Lower lobe of right lung (tissue), 2 donors: ENCODE data around the gene SEPTIN11. TPM values are rescaled to one million over a fixed set of nuclear protein-coding genes. Genes with fewer than 3 reads are reported as not detected.

Experiments used
- ATAC-seq, 2 donors: fragments of 200-7000 bp; cut with Tn5 transposase; one replicate each; pipeline ENCODE4 v1.9.1; 2020 to 2022; ENCODE audit warnings: mild to moderate bottlenecking in 2 of 2, moderate library complexity in 2 of 2
- DNase-seq: peaks from one replicate; pipeline ENCODE4 v3.0.0-alpha.2; 2020
- H3K27ac ChIP-seq: fragments of 200-600 bp; one replicate; pipeline ENCODE4 v1.8.0; 2022
- H3K27me3 ChIP-seq: fragments of 200-600 bp; one replicate; pipeline ENCODE4 v1.8.0; 2022; ENCODE audit warnings: low read depth
- H3K36me3 ChIP-seq: fragments of 200-600 bp; one replicate; pipeline ENCODE4 v1.8.0; 2022; ENCODE audit warnings: mild to moderate bottlenecking
- H3K4me1 ChIP-seq: fragments of 200-600 bp; one replicate; pipeline ENCODE4 v1.8.0; 2022
- H3K4me3 ChIP-seq: fragments of 200-600 bp; one replicate; pipeline ENCODE4 v1.8.0; 2022; ENCODE audit warnings: mild to moderate bottlenecking
- H3K9me3 ChIP-seq: fragments of 200-600 bp; one replicate; pipeline ENCODE4 v1.8.0; 2022
- intact Hi-C: fragments of 100-400 bp; cut with DNase I; formaldehyde crosslinking; loops from one replicate; pipeline ENCODE4 v1.11.0; 2022
- long read RNA-seq: library from polyadenylated mRNA; unstranded; transcript quantifications from one replicate; pipeline ENCODE4 v2.0.0, GENCODE V29; 2021
- total RNA-seq: library from RNA; stranded (reverse); fragmentation: NEBNext Ultra II Directional; extraction: Animal tissue kit (Norgen Biotek cat#: 25700); gene quantifications from one replicate; pipeline ENCODE4 v1.2.1, GENCODE V29; 2021
- TF ChIP-seq, protein P1 (sequence below): fragments of 200-600 bp; IDR thresholded peaks from one replicate; pipeline ENCODE4 v1.8.0; 2022; ENCODE audit warnings: antibody characterized with exemption, mild to moderate bottlenecking
- donor health status: DM: no; HTN: yes; CAD: no; lungs with severe emphysema.

The SEPTIN11 gene
- total RNA-seq = 127 TPM
- long read RNA-seq, full-length matches to known transcripts = 51 of 154 reads
- long read RNA-seq, partial matches to known transcripts = 21 of 154 reads
- long read RNA-seq, other reads (novel, unspliced or antisense) = 82 of 154 reads

- TF ChIP-seq, protein P1, sequence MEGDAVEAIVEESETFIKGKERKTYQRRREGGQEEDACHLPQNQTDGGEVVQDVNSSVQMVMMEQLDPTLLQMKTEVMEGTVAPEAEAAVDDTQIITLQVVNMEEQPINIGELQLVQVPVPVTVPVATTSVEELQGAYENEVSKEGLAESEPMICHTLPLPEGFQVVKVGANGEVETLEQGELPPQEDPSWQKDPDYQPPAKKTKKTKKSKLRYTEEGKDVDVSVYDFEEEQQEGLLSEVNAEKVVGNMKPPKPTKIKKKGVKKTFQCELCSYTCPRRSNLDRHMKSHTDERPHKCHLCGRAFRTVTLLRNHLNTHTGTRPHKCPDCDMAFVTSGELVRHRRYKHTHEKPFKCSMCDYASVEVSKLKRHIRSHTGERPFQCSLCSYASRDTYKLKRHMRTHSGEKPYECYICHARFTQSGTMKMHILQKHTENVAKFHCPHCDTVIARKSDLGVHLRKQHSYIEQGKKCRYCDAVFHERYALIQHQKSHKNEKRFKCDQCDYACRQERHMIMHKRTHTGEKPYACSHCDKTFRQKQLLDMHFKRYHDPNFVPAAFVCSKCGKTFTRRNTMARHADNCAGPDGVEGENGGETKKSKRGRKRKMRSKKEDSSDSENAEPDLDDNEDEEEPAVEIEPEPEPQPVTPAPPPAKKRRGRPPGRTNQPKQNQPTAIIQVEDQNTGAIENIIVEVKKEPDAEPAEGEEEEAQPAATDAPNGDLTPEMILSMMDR = no peak
- Histone ChIP-seq H3K4me3 (peak within 1 kb of the TSS; percentile 91), H3K27me3 (no peaks in the 10 kb centered on the region), H3K36me3 (no peaks in the 10 kb centered on the region), H3K4me1 (peaks cover 32% of the 10 kb centered on the region), H3K27ac (peak within 1 kb of the TSS; percentile 92), H3K9me3 (no peaks in the 10 kb centered on the region)
- ATAC-seq = peak; percentile 93 to 96
- DNase-seq = peak; percentile 94
- intact Hi-C loops = no loop called here
These were observed at the start of gene SEPTIN11 for GRCh38 chr4:76949276-76950051. TSS of gene SEPTIN11 (plus strand) at chr4:76949752. CDS start at chr4:76949904, 152 bp downstream.

DNA sequence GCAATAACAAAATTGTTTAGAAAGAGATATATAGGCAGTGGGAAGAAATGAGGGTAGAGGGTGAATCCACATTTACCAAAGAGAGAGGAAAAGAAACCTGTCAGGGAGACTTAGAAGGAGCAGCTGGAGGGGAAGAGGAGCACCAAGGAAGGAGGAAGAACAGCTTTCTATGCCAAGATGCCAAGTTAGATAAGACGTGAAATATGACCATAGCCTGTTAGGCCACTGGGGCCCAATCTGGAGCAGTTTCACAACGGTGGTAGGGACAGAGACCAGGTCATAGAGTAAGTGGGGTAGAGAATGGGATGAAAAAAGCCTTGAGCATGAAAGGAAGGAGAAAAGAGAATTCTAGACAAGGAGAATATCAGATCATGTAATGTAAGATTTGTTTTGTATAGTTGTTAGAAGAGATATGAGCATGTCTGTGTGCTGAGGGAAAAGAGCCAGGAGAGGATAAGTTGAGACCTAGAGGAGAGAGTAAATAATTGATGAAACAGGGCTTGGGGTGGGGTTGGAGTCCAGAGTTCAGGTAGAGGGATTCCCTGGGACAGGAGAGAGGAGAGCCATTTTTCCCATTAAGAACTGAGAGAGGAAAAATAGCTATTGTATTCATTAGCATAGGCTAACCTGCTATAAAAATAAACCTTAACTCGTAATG lies 47.2 kb upstream of the SEPTIN11 start:
- ATAC-seq = no peak
- peaks cover 8% of the 10 kb centered on the region for H3K4me1 ChIP-seq
- H3K36me3 ChIP-seq = no peaks in the 10 kb centered on the region
- H3K4me3 ChIP-seq = no peak overlapping the region
- TF ChIP-seq, protein P1 = no peak
- H3K27me3 ChIP-seq = peaks cover 23% of the 10 kb centered on the region
- no peak for DNase-seq
- intact Hi-C loops = no loop called here
- no peaks in the 10 kb centered on the region for H3K9me3 ChIP-seq
- no peak overlapping the region for H3K27ac ChIP-seq

DNA sequence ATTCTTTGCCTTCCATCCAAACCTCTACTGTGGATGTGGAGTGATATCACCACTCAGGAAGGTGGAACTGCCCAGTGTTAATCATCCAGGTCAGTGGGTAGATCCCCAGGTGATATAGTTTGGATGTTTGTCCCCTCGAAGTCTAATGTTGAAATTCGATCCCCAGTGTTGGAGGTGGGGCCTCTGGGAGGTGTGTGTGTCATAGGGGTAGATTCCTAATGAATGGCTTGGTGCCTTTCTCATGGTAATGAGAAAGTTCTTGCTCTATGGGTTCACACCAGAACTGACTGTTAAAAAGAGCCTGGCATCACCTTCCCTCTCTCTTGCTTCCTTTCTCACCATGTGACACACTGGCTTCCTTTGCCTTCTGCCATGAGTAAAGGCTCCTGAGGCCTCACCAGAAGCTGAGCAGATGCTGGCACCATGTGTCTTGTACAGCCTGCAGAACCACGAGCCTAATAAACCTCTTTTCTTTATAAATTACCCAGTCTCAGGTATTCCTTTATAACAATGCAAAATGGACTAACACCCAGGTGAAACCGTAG lies 44.8 kb upstream of the SEPTIN11 start:
- Histone ChIP-seq H3K27me3 (peaks cover 7% of the 10 kb centered on the region), H3K9me3 (no peaks in the 10 kb centered on the region), H3K27ac (no peak overlapping the region), H3K36me3 (no peaks in the 10 kb centered on the region), H3K4me1 (no peaks in the 10 kb centered on the region), H3K4me3 (no peak overlapping the region)
- intact Hi-C loops = no loop called here
- no peak for ATAC-seq
- DNase-seq = no peak
- TF ChIP-seq, protein P1 = no peak

DNA sequence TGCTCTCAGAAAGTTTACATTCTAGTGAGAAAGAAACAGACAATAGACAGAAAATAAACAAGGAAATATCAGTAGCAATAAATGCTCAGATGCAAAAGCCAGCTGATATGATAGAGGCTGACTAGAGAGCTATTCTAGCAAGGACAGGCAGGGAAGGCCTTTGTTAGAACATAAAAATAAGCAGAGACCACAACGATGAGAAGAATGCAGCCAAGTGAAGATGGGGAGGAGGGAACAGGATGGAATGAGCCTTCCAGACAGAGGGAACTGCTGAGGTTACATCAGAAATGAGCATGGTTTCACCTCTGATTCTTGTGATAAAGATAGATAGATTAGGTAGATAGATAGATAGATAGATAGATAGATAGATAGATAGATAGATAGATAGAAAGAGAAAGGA lies 44.0 kb upstream of the SEPTIN11 start:
- Histone ChIP-seq H3K4me3 (no peak overlapping the region), H3K36me3 (no peaks in the 10 kb centered on the region), H3K27me3 (no peaks in the 10 kb centered on the region), H3K9me3 (no peaks in the 10 kb centered on the region), H3K27ac (no peak overlapping the region), H3K4me1 (no peaks in the 10 kb centered on the region)
- no peak for DNase-seq
- ATAC-seq = no peak
- intact Hi-C loops = no loop called here
- TF ChIP-seq, protein P1 = no peak

DNA sequence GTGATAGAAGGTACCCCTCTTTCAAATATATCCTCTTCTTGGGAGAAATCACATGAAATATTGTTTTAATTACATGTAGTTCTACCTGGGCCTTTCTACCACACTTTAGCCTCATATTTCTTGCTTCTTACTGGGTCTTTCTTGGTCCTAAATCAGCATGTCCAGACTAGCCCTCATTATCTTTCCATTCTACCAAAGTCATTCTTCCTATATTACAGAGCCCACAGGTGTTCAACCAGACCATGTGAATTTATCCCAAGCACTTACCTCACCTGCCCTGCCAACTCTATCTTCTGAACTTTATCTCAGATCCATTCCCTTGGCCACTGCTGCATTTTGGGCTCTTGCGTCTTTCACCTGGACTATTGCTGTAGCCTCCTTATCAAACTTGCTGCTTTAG lies 39.8 kb upstream of the SEPTIN11 start:
- ATAC-seq (no peak), DNase-seq (no peak)
- Histone ChIP-seq H3K36me3 (no peaks in the 10 kb centered on the region), H3K4me3 (no peak overlapping the region), H3K27ac (no peak overlapping the region), H3K9me3 (no peaks in the 10 kb centered on the region), H3K27me3 (no peaks in the 10 kb centered on the region), H3K4me1 (no peaks in the 10 kb centered on the region)
- intact Hi-C loops = no loop called here
- TF ChIP-seq, protein P1 = no peak
